ENCODE measurements around the gene MAPKBP1.
A peak's percentile ranks its signal among the peaks of the same experiment; 100 is the strongest.

The MAPKBP1 gene

GRCh38 chr15:41773729-41774061 lies 589 bp upstream of the MAPKBP1 start:
- Histone ChIP-seq H3K27me3 (no peaks in the 10 kb centered on the region), H3K36me3 (no peaks in the 10 kb centered on the region), H3K4me1 (peaks cover 0 to 44% (median 33%) of the 10 kb centered on the region in 4 donors), H3K4me3 (peak overlapping the region; percentile 83 to 84), H3K9me3 (no peaks in the 10 kb centered on the region), H3K27ac (peak overlapping the region; percentile 80 to 88)
- DNase-seq: no peak
- intact Hi-C loops (cut with DNase I; ENCODE audit: low total_unique reads): loop anchor here (2.0 to 10.0 kb wide), 2 partner anchors 33 to 131 kb away; no protein-coding TSS in a partner anchor
- TF ChIP-seq, protein P1, sequence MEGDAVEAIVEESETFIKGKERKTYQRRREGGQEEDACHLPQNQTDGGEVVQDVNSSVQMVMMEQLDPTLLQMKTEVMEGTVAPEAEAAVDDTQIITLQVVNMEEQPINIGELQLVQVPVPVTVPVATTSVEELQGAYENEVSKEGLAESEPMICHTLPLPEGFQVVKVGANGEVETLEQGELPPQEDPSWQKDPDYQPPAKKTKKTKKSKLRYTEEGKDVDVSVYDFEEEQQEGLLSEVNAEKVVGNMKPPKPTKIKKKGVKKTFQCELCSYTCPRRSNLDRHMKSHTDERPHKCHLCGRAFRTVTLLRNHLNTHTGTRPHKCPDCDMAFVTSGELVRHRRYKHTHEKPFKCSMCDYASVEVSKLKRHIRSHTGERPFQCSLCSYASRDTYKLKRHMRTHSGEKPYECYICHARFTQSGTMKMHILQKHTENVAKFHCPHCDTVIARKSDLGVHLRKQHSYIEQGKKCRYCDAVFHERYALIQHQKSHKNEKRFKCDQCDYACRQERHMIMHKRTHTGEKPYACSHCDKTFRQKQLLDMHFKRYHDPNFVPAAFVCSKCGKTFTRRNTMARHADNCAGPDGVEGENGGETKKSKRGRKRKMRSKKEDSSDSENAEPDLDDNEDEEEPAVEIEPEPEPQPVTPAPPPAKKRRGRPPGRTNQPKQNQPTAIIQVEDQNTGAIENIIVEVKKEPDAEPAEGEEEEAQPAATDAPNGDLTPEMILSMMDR (IDR thresholded peaks at IDR 0.05): peak in 1 of 2 experiments; percentile 6

GRCh38 chr15:41774882-41775417 lies 666 bp downstream of the MAPKBP1 start:
- H3K36me3 ChIP-seq: no peaks in the 10 kb centered on the region
- H3K4me1 ChIP-seq: peaks cover 0 to 47% (median 35%) of the 10 kb centered on the region in 4 donors
- no peak for DNase-seq
- peak overlapping the region; percentile 80 to 88 for H3K27ac ChIP-seq
- H3K4me3 ChIP-seq: peak overlapping the region; percentile 83 to 84
- intact Hi-C loops (cut with DNase I; ENCODE audit: low total_unique reads): loop anchor here (10.0 kb wide), 1 partner anchor 130 kb away; no protein-coding TSS in a partner anchor
- TF ChIP-seq, protein P1 (IDR thresholded peaks at IDR 0.05): no peak
- H3K9me3 ChIP-seq: no peaks in the 10 kb centered on the region
- no peaks in the 10 kb centered on the region for H3K27me3 ChIP-seq

DNA sequence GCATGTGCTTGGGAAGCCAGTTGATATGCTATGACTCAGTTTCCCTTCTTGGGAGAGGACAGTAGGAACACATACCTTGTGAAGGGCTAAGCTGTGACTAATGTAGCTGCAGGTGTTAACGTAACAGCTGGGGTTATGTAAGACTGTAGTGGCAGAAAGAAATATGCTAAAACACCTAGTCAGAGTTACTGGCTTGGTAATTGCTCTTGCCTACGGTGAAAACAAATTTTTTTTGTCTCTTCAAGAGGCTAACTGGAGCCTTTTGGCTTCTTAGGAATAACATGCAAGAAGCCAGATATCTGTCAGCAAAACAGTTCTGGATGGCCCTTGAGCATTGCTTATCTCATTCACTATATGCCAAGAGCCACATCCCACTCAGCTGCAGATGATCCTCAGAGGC lies 1.4 kb downstream of the MAPKBP1 start:
- Histone ChIP-seq H3K27me3 (no peaks in the 10 kb centered on the region), H3K4me3 (peak overlapping the region; percentile 83 to 84), H3K9me3 (no peaks in the 10 kb centered on the region), H3K4me1 (peaks cover 0 to 53% (median 38%) of the 10 kb centered on the region in 4 donors), H3K27ac (peak overlapping the region; percentile 80 to 88), H3K36me3 (no peaks in the 10 kb centered on the region)
- intact Hi-C loops (cut with DNase I; ENCODE audit: low total_unique reads): loop anchor here (10.0 kb wide), 1 partner anchor 129 kb away; no protein-coding TSS in a partner anchor
- TF ChIP-seq, protein P1 (IDR thresholded peaks at IDR 0.05): no peak
- DNase-seq: no peak

- Histone ChIP-seq H3K4me3 (no peak overlapping the region), H3K36me3 (no peaks in the 10 kb centered on the region), H3K27me3 (no peaks in the 10 kb centered on the region), H3K9me3 (no peaks in the 10 kb centered on the region), H3K27ac (no peak overlapping the region), H3K4me1 (peaks cover 0 to 60% (median 41%) of the 10 kb centered on the region in 4 donors)
- intact Hi-C loops (cut with DNase I; ENCODE audit: low total_unique reads): loop anchor here (10.0 kb wide), 1 partner anchor 127 kb away; no protein-coding TSS in a partner anchor
- TF ChIP-seq, protein P1 (IDR thresholded peaks at IDR 0.05): no peak
- DNase-seq: no peak
Measured at GRCh38 chr15:41777421-41777973, 3.2 kb downstream of the MAPKBP1 start.

- H3K27ac ChIP-seq: no peak overlapping the region
- no peak for DNase-seq
Measured at GRCh38 chr15:41778521-41778920, 4.2 kb downstream of the MAPKBP1 start.

More at GRCh38 chr15:41778521-41778920, 4.2 kb downstream of the MAPKBP1 start:
- Histone ChIP-seq H3K9me3 (no peaks in the 10 kb centered on the region), H3K27me3 (no peaks in the 10 kb centered on the region), H3K4me1 (peaks cover 0 to 53% (median 34%) of the 10 kb centered on the region in 4 donors), H3K4me3 (no peak overlapping the region), H3K36me3 (no peaks in the 10 kb centered on the region)
- intact Hi-C loops (cut with DNase I; ENCODE audit: low total_unique reads): loop anchor here (10.0 kb wide), 1 partner anchor 126 kb away; no protein-coding TSS in a partner anchor
- TF ChIP-seq, protein P1 (IDR thresholded peaks at IDR 0.05): no peak

All from tibial artery (tissue), 4 donors.